Ascending aorta (tissue), 2 donors: ENCODE measurements around the gene MYRFL. TPM values are rescaled to one million over a fixed set of nuclear protein-coding genes. Genes with fewer than 3 reads are reported as not detected.

Experiments
- DNase-seq, 2 donors: peaks; one replicate each; pipeline ENCODE4 v3.0.0-alpha.2; 2019; ENCODE audit warnings: low spot score in 2 of 2
- H3K27ac ChIP-seq, 2 donors: fragments of 200-600 bp; sonication (generic); one replicate each; pipeline ENCODE4 v1.5.1; 2016 to 2017; ENCODE audit warnings: mild to moderate bottlenecking in 1 of 2
- H3K27me3 ChIP-seq: fragments of 200-600 bp; sonication (generic); one replicate; pipeline ENCODE4 v1.5.1; 2017
- H3K36me3 ChIP-seq, 2 donors: fragments of 200-600 bp; sonication (generic); one replicate each; pipeline ENCODE4 v1.5.1; 2016
- H3K4me1 ChIP-seq, 2 donors: fragments of 200-600 bp; sonication (generic); one replicate each; pipeline ENCODE4 v1.5.1; 2016 to 2017; ENCODE audit warnings: mild to moderate bottlenecking in 1 of 2
- H3K4me3 ChIP-seq, 2 donors: fragments of 200-600 bp; sonication (generic); one replicate each; pipeline ENCODE4 v1.5.1; 2016 to 2017; ENCODE audit warnings: mild to moderate bottlenecking in 1 of 2
- H3K9me3 ChIP-seq, 2 donors: fragments of 200-600 bp; sonication (generic); one replicate each; pipeline ENCODE4 v1.5.1; 2016
- CTCF ChIP-seq, 3 experiments: fragments of 200-600 bp in 2 of 3; fragments of 450-650 bp in 1 of 3; sonication (generic) in 2 of 3; IDR thresholded peaks; one replicate each; pipeline ENCODE4 v1.5.1; 2016 to 2019; ENCODE audit warnings: antibody characterized with exemption in 3 of 3, mild to moderate bottlenecking in 1 of 3, moderate library complexity in 1 of 3
- intact Hi-C: fragments of 100-400 bp; cut with DNase I; formaldehyde crosslinking; loops from one replicate; pipeline ENCODE4 v1.15.1; 2023
- total RNA-seq: library from RNA; depleted of rRNA; stranded (reverse); fragments of >200 nt; gene quantifications from one replicate; pipeline ENCODE4 v1.1.0, GENCODE V29; 2016

Gene MYRFL
- total RNA-seq, 1 donor from 2014 or later, result not detected

- no peak for TF ChIP-seq CTCF (IDR thresholded peaks at IDR 0.05)
- intact Hi-C loops, result no loop called here
- H3K27ac ChIP-seq, result no peak overlapping the region
- no peaks in the 10 kb centered on the region for H3K27me3 ChIP-seq
- no peaks in the 10 kb centered on the region for H3K36me3 ChIP-seq
- no peaks in the 10 kb centered on the region for H3K4me1 ChIP-seq
- H3K9me3 ChIP-seq, result no peaks in the 10 kb centered on the region
- DNase-seq, result no peak
- H3K4me3 ChIP-seq, result no peak overlapping the region
Measured at GRCh38 chr12:69824028-69824427, 999 bp upstream of the MYRFL start.

- Histone ChIP-seq H3K27me3 (no peaks in the 10 kb centered on the region), H3K4me1 (no peaks in the 10 kb centered on the region), H3K9me3 (no peaks in the 10 kb centered on the region), H3K4me3 (no peak overlapping the region), H3K36me3 (no peaks in the 10 kb centered on the region), H3K27ac (no peak overlapping the region)
- no peak for DNase-seq
- TF ChIP-seq CTCF (IDR thresholded peaks at IDR 0.05), result no peak
- intact Hi-C loops, result no loop called here
Measured at GRCh38 chr12:69828897-69829296, 3.9 kb downstream of the MYRFL start.

- Histone ChIP-seq H3K27ac (no peak overlapping the region), H3K36me3 (no peaks in the 10 kb centered on the region), H3K4me3 (no peak overlapping the region), H3K4me1 (no peaks in the 10 kb centered on the region), H3K9me3 (no peaks in the 10 kb centered on the region), H3K27me3 (no peaks in the 10 kb centered on the region)
- intact Hi-C loops, result no loop called here
- DNase-seq, result no peak
- TF ChIP-seq CTCF (IDR thresholded peaks at IDR 0.05), result no peak
Measured at GRCh38 chr12:69833696-69834095, 8.7 kb downstream of the MYRFL start.

GRCh38 chr12:69834147-69834546 lies 9.1 kb downstream of the MYRFL start:
- Histone ChIP-seq H3K27me3 (no peaks in the 10 kb centered on the region), H3K27ac (no peak overlapping the region), H3K4me3 (no peak overlapping the region), H3K4me1 (no peaks in the 10 kb centered on the region), H3K9me3 (no peaks in the 10 kb centered on the region), H3K36me3 (no peaks in the 10 kb centered on the region)
- intact Hi-C loops, result no loop called here
- no peak for DNase-seq
- no peak for TF ChIP-seq CTCF (IDR thresholded peaks at IDR 0.05)

GRCh38 chr12:69834576-69834975 lies 9.5 kb downstream of the MYRFL start:
- Histone ChIP-seq H3K27me3 (no peaks in the 10 kb centered on the region), H3K4me1 (no peaks in the 10 kb centered on the region), H3K9me3 (no peaks in the 10 kb centered on the region), H3K27ac (no peak overlapping the region), H3K36me3 (no peaks in the 10 kb centered on the region), H3K4me3 (no peak overlapping the region)
- intact Hi-C loops, result no loop called here
- TF ChIP-seq CTCF (IDR thresholded peaks at IDR 0.05), result no peak
- DNase-seq, result no peak

- no peaks in the 10 kb centered on the region for H3K9me3 ChIP-seq
- H3K36me3 ChIP-seq, result no peaks in the 10 kb centered on the region
- H3K4me3 ChIP-seq, result no peak overlapping the region
- intact Hi-C loops, result no loop called here
- H3K4me1 ChIP-seq, result no peaks in the 10 kb centered on the region
- no peak overlapping the region for H3K27ac ChIP-seq
- no peak for TF ChIP-seq CTCF (IDR thresholded peaks at IDR 0.05)
- DNase-seq, result no peak
- H3K27me3 ChIP-seq, result no peaks in the 10 kb centered on the region
Measured at GRCh38 chr12:69835081-69835480, 10.1 kb downstream of the MYRFL start.
